ENCODE measurements around the gene GALE. TPM values are rescaled to one million over a fixed set of nuclear protein-coding genes. Genes with fewer than 3 reads are reported as not detected.
"Not testable (repeated sequence)": the region's sequence is repeated elsewhere in the genome, so short reads cannot be mapped to it uniquely, and the experiment has no call there.

Gene GALE
- total and polyA plus RNA-seq, 4 donors: 21.4 to 146 (median 80.0) TPM

GRCh38 chr1:23804183-23804835 lies 3.8 kb upstream of the GALE start:
- Histone ChIP-seq H3K27me3 (ENCODE audit: control insufficient read depth in 3 of 3, insufficient read depth in 3 of 3, low read length in 2 of 3) (no peaks in the 10 kb centered on the region), H3K4me3 (no peak overlapping the region), H3K9ac (ENCODE audit: insufficient read depth in 1 of 2, low read length in 2 of 2) (no peak overlapping the region), H3K9me3 (ENCODE audit: control insufficient read depth in 4 of 4, insufficient read depth in 3 of 4, low read length in 3 of 4) (no peaks in the 10 kb centered on the region), H3K27ac (ENCODE audit: low read depth in 1 of 2, low read length in 1 of 2) (no peak overlapping the region), H3K4me1 (ENCODE audit: control insufficient read depth in 5 of 5, insufficient read depth in 5 of 5, low read length in 5 of 5) (peaks cover 0 to 15% (median 7%) of the 10 kb centered on the region in 5 donors), H3K36me3 (ENCODE audit: control insufficient read depth in 4 of 4, insufficient read depth in 4 of 4, low read length in 4 of 4) (peaks cover 0 to 16% (median 5%) of the 10 kb centered on the region in 4 donors)
- WGBS, 2 donors: 65 to 75% methylated on average over 7 of the region's 7 CpGs
- DNase-seq (no peak), ATAC-seq (ENCODE audit: insufficient read depth, low FRiP score) (no peak)
- TF ChIP-seq CTCF (IDR thresholded peaks at IDR 0.05; ENCODE audit: control extremely low read depth, extremely low read depth): no peak

GRCh38 chr1:23803674-23804073 lies 3.1 kb upstream of the GALE start:
- no peak for TF ChIP-seq CTCF (IDR thresholded peaks at IDR 0.05; ENCODE audit: control extremely low read depth, extremely low read depth)
- ATAC-seq (ENCODE audit: insufficient read depth, low FRiP score) (no peak), DNase-seq (no peak)
- Histone ChIP-seq H3K27ac (ENCODE audit: low read depth in 1 of 2, low read length in 1 of 2) (no peak overlapping the region), H3K9me3 (ENCODE audit: control insufficient read depth in 4 of 4, insufficient read depth in 3 of 4, low read length in 3 of 4) (no peaks in the 10 kb centered on the region), H3K36me3 (ENCODE audit: control insufficient read depth in 4 of 4, insufficient read depth in 4 of 4, low read length in 4 of 4) (peaks cover 0 to 16% (median 6%) of the 10 kb centered on the region in 4 donors), H3K4me1 (ENCODE audit: control insufficient read depth in 5 of 5, insufficient read depth in 5 of 5, low read length in 5 of 5) (peaks cover 0 to 21% (median 11%) of the 10 kb centered on the region in 5 donors), H3K9ac (ENCODE audit: insufficient read depth in 1 of 2, low read length in 2 of 2) (no peak overlapping the region), H3K27me3 (ENCODE audit: control insufficient read depth in 3 of 3, insufficient read depth in 3 of 3, low read length in 2 of 3) (no peaks in the 10 kb centered on the region), H3K4me3 (no peak overlapping the region)
- WGBS, 2 donors: 95 to 96% methylated on average over 5 of the region's 5 CpGs

GRCh38 chr1:23802809-23803342 lies 2.3 kb upstream of the GALE start:
- not testable (repeated sequence) for H3K9me3 ChIP-seq (ENCODE audit: control insufficient read depth in 4 of 4, insufficient read depth in 3 of 4, low read length in 3 of 4); ATAC-seq (ENCODE audit: insufficient read depth, low FRiP score); H3K27me3 ChIP-seq (ENCODE audit: control insufficient read depth in 3 of 3, insufficient read depth in 3 of 3, low read length in 2 of 3); H3K4me3 ChIP-seq; DNase-seq; H3K9ac ChIP-seq (ENCODE audit: insufficient read depth in 1 of 2, low read length in 2 of 2); H3K27ac ChIP-seq (ENCODE audit: low read depth in 1 of 2, low read length in 1 of 2)
- Histone ChIP-seq H3K4me1 (ENCODE audit: control insufficient read depth in 5 of 5, insufficient read depth in 5 of 5, low read length in 5 of 5) (peaks cover 0 to 22% (median 13%) of the 10 kb centered on the region in 5 donors), H3K36me3 (ENCODE audit: control insufficient read depth in 4 of 4, insufficient read depth in 4 of 4, low read length in 4 of 4) (peaks cover under 1 to 14% (median 3%) of the 10 kb centered on the region in 4 donors)
- 91 to 93% methylated on average over 7 of the region's 7 CpGs for WGBS, 2 donors

GRCh38 chr1:23801876-23802275 lies 1.3 kb upstream of the GALE start:
- H3K36me3 ChIP-seq (ENCODE audit: control insufficient read depth in 4 of 4, insufficient read depth in 4 of 4, low read length in 4 of 4): peaks cover 2 to 18% (median 4%) of the 10 kb centered on the region in 4 donors
- 67 to 77% methylated on average over 10 of the region's 10 CpGs for WGBS, 2 donors

More at GRCh38 chr1:23801876-23802275, 1.3 kb upstream of the GALE start:
- Histone ChIP-seq H3K9ac (ENCODE audit: insufficient read depth in 1 of 2, low read length in 2 of 2) (no peak overlapping the region), H3K4me1 (ENCODE audit: control insufficient read depth in 5 of 5, insufficient read depth in 5 of 5, low read length in 5 of 5) (peaks cover 0 to 22% (median 13%) of the 10 kb centered on the region in 5 donors), H3K4me3 (no peak overlapping the region), H3K27ac (ENCODE audit: low read depth in 1 of 2, low read length in 1 of 2) (peak overlapping the region in 1 of 2 donors; percentile 0), H3K9me3 (ENCODE audit: control insufficient read depth in 4 of 4, insufficient read depth in 3 of 4, low read length in 3 of 4) (no peaks in the 10 kb centered on the region), H3K27me3 (ENCODE audit: control insufficient read depth in 3 of 3, insufficient read depth in 3 of 3, low read length in 2 of 3) (no peaks in the 10 kb centered on the region)
- no peak for DNase-seq
- no peak for ATAC-seq (ENCODE audit: insufficient read depth, low FRiP score)
- no peak for TF ChIP-seq CTCF (IDR thresholded peaks at IDR 0.05; ENCODE audit: control extremely low read depth, extremely low read depth)

Measured in lung (tissue), 12 donors.